Upper lobe of right lung (tissue), 1 donor: Measurements from ENCODE around the gene TBC1D2B. TPM values are rescaled to one million over a fixed set of nuclear protein-coding genes. Genes with fewer than 3 reads are reported as not detected.
"Not testable (repeated sequence)": the region's sequence is repeated elsewhere in the genome, so short reads cannot be mapped to it uniquely, and the experiment has no call there.

Experiments used
- ATAC-seq: fragments of 200-7000 bp; cut with Tn5 transposase; one replicate; pipeline ENCODE4 v1.9.1; 2020; ENCODE audit warnings: mild to moderate bottlenecking, moderate library complexity
- DNase-seq: peaks from one replicate; pipeline ENCODE4 v3.0.0-alpha.2; 2020
- H3K27ac ChIP-seq: fragments of 200-600 bp; one replicate; pipeline ENCODE4 v1.8.0; 2022
- H3K27me3 ChIP-seq: fragments of 200-600 bp; one replicate; pipeline ENCODE4 v1.8.0; 2022; ENCODE audit warnings: mild to moderate bottlenecking
- H3K36me3 ChIP-seq: fragments of 200-600 bp; one replicate; pipeline ENCODE4 v1.8.0; 2022
- H3K4me1 ChIP-seq: fragments of 200-600 bp; one replicate; pipeline ENCODE4 v1.8.0; 2022
- H3K4me3 ChIP-seq: fragments of 200-600 bp; one replicate; pipeline ENCODE4 v1.8.0; 2022; ENCODE audit warnings: mild to moderate bottlenecking
- H3K9me3 ChIP-seq: fragments of 200-600 bp; one replicate; pipeline ENCODE4 v1.8.0; 2022
- CTCF ChIP-seq: fragments of 200-600 bp; IDR thresholded peaks from one replicate; pipeline ENCODE4 v1.8.0; 2022; ENCODE audit warnings: antibody characterized with exemption
- intact Hi-C: fragments of 100-400 bp; cut with DNase I; formaldehyde crosslinking; loops from one replicate; pipeline ENCODE4 v1.11.0; 2022
- total RNA-seq: library from RNA; stranded (reverse); fragmentation: NEBNext Ultra II Directional; extraction: Animal tissue kit (Norgen Biotek cat#: 25700); gene quantifications from one replicate; pipeline ENCODE4 v1.2.1, GENCODE V29; 2021
- donor health status: DM: no; HTN: yes; CAD: no; lungs with severe emphysema.

The TBC1D2B gene
- total RNA-seq, 1 donor from 2014 or later: 88.7 TPM

GRCh38 chr15:77982127-77982490 is 95.4 kb downstream of the TBC1D2B start:
- no peak for ATAC-seq
- Histone ChIP-seq H3K9me3 (no peaks in the 10 kb centered on the region), H3K27me3 (no peaks in the 10 kb centered on the region), H3K36me3 (no peaks in the 10 kb centered on the region), H3K27ac (no peak overlapping the region), H3K4me1 (no peaks in the 10 kb centered on the region), H3K4me3 (no peak overlapping the region)
- intact Hi-C loops: no loop called here
- no peak for DNase-seq
- no peak for TF ChIP-seq CTCF

- H3K27me3 ChIP-seq: no peaks in the 10 kb centered on the region
- no peak for DNase-seq
- no peak overlapping the region for H3K4me3 ChIP-seq
- intact Hi-C loops: no loop called here
- ATAC-seq: no peak
- no peaks in the 10 kb centered on the region for H3K36me3 ChIP-seq
- no peak overlapping the region for H3K27ac ChIP-seq
- H3K4me1 ChIP-seq: no peaks in the 10 kb centered on the region
- H3K9me3 ChIP-seq: no peaks in the 10 kb centered on the region
- no peak for TF ChIP-seq CTCF
These were observed 96.0 kb downstream of the TBC1D2B start for GRCh38 chr15:77981281-77982126.

- H3K4me3 ChIP-seq, H3K9me3 ChIP-seq, ATAC-seq, DNase-seq, H3K27me3 ChIP-seq, H3K27ac ChIP-seq, H3K36me3 ChIP-seq, H3K4me1 ChIP-seq, intact Hi-C loops: not testable (repeated sequence)
These were observed 96.8 kb downstream of the TBC1D2B start for GRCh38 chr15:77980674-77981073.

- TF ChIP-seq CTCF: no peak
- Histone ChIP-seq H3K4me1 (no peaks in the 10 kb centered on the region), H3K9me3 (no peaks in the 10 kb centered on the region), H3K4me3 (no peak overlapping the region), H3K36me3 (no peaks in the 10 kb centered on the region), H3K27me3 (no peaks in the 10 kb centered on the region), H3K27ac (no peak overlapping the region)
- intact Hi-C loops: no loop called here
- DNase-seq: no peak
- ATAC-seq: no peak
These were observed 97.4 kb downstream of the TBC1D2B start for GRCh38 chr15:77980098-77980497.

- DNase-seq, ATAC-seq, H3K9me3 ChIP-seq, intact Hi-C loops, H3K4me3 ChIP-seq, H3K4me1 ChIP-seq, H3K36me3 ChIP-seq, H3K27me3 ChIP-seq, H3K27ac ChIP-seq: not testable (repeated sequence)
These were observed 98.4 kb downstream of the TBC1D2B start for GRCh38 chr15:77979157-77979556.

GRCh38 chr15:77978759-77979145 is 98.8 kb downstream of the TBC1D2B start:
- H3K4me3 ChIP-seq, H3K27me3 ChIP-seq, H3K36me3 ChIP-seq, DNase-seq, intact Hi-C loops, H3K4me1 ChIP-seq, H3K27ac ChIP-seq, H3K9me3 ChIP-seq, ATAC-seq: not testable (repeated sequence)

- DNase-seq, intact Hi-C loops, H3K4me1 ChIP-seq, ATAC-seq, H3K9me3 ChIP-seq, H3K27me3 ChIP-seq, H3K27ac ChIP-seq, H3K36me3 ChIP-seq: not testable (repeated sequence)
- peak overlapping the region; percentile 14 for H3K4me3 ChIP-seq
These were observed 99.4 kb downstream of the TBC1D2B start for GRCh38 chr15:77977903-77978758.

- H3K9me3 ChIP-seq, H3K4me1 ChIP-seq, intact Hi-C loops, H3K27ac ChIP-seq, ATAC-seq, H3K27me3 ChIP-seq, DNase-seq, H3K36me3 ChIP-seq: not testable (repeated sequence)
- H3K4me3 ChIP-seq: peak overlapping the region; percentile 21
These were observed 100.6 kb downstream of the TBC1D2B start for GRCh38 chr15:77976760-77977525.

- Histone ChIP-seq H3K4me3 (peak overlapping the region; percentile 19), H3K27ac (peak overlapping the region; percentile 30)
- H3K4me1 ChIP-seq, ATAC-seq, DNase-seq, H3K27me3 ChIP-seq, intact Hi-C loops, H3K9me3 ChIP-seq, H3K36me3 ChIP-seq: not testable (repeated sequence)
These were observed 101.4 kb downstream of the TBC1D2B start for GRCh38 chr15:77976095-77976450.
